ENCODE results near the gene SERP1. TPM values are rescaled to one million over a fixed set of nuclear protein-coding genes. Genes with fewer than 3 reads are reported as not detected.

Gene SERP1
- total and polyA plus RNA-seq, 2 donors (not counting 3 experiments of a cell fraction or from before 2014, with no cell fraction given): 81.7 to 103 TPM

- intact Hi-C loops (cut with micrococcal nuclease): loop anchor here (10.0 kb wide), 1 partner anchor 161 kb away; the partner anchor contains the start of gene ERICH6
- H3K9ac ChIP-seq (replicated peaks; ENCODE audit: extremely low read depth, insufficient read depth, low read length): no peak overlapping the region
Measured at GRCh38 chr3:150544041-150544440, 2.3 kb downstream of the SERP1 start.

More at GRCh38 chr3:150544041-150544440, 2.3 kb downstream of the SERP1 start:
- H2AFZ ChIP-seq (ENCODE audit: low read depth, low read length): no peak overlapping the region
- H3K36me3 ChIP-seq (ENCODE audit: control insufficient read depth in 2 of 2, extremely low read depth in 1 of 2, insufficient read depth in 2 of 2, low read length in 2 of 2): peaks cover 0 to 16% of the 10 kb centered on the region in 2 experiments
- no peaks in the 10 kb centered on the region for H3K9me1 ChIP-seq (replicated peaks; ENCODE audit: control insufficient read depth, extremely low read depth, insufficient read depth, low read length)
- dilution Hi-C loops (cut with MboI; ENCODE audit: extremely low pct_ligation_motif_present, low sequenced_read_pairs): no loop called here
- H3K4me2 ChIP-seq (ENCODE audit: insufficient read depth, low read length): peak overlapping the region; percentile 97
- peaks cover 25% of the 10 kb centered on the region for H3K4me1 ChIP-seq (ENCODE audit: control insufficient read depth, extremely low read depth, insufficient read depth, low read length)
- H3K4me3 ChIP-seq (replicated peaks in 1 of 3; ENCODE audit: insufficient read depth in 1 of 3, low read depth in 1 of 3, low read length in 3 of 3): peak overlapping the region in 1 of 3 experiments; percentile 98
- POLR2A ChIA-PET: no interaction called here
- DNase-seq (ENCODE audit: low read depth, low spot score) (peak; percentile 37), FAIRE-seq (peak; percentile 60)
- H4K20me1 ChIP-seq (replicated peaks; ENCODE audit: control insufficient read depth, extremely low read depth, insufficient read depth, low read length): no peaks in the 10 kb centered on the region
- H3K27ac ChIP-seq (ENCODE audit: insufficient read depth, low read depth, low read length): no peak overlapping the region
- no peaks in the 10 kb centered on the region for H3K27me3 ChIP-seq (ENCODE audit: control insufficient read depth in 2 of 2, insufficient read depth in 2 of 2, low read length in 2 of 2)
- TF ChIP-seq CTCF (IDR thresholded peaks at IDR 0.05; ENCODE audit: extremely low read depth in 1 of 2, insufficient read depth in 1 of 2, low read depth in 1 of 2, low read length in 2 of 2) (no peak), JUN (IDR thresholded peaks at IDR 0.05; ENCODE audit: borderline replicate concordance, insufficient read depth, insufficient read length, low read depth) (peak; percentile 57), MAX (IDR thresholded peaks at IDR 0.05; ENCODE audit: insufficient read depth, insufficient read length) (no peak), FOS (IDR thresholded peaks at IDR 0.05; ENCODE audit: borderline replicate concordance, insufficient read depth, low read length) (peak; percentile 78)
- peaks cover 58% of the 10 kb centered on the region for H3K79me2 ChIP-seq (ENCODE audit: control insufficient read depth, insufficient read depth, low read length)
- no TSS peak for BruUV-seq (replicated peaks)
- CTCF ChIA-PET: interaction anchor here (1.1 to 2.6 kb wide), 4 partner anchors 32 to 316 kb away, joined by 4 to 10 read pairs (median 6); partner anchors contain the start of gene TSC22D2
- H3K9me3 ChIP-seq (replicated peaks; ENCODE audit: control insufficient read depth, insufficient read depth, low read length): no peaks in the 10 kb centered on the region
